IgD-negative memory B cell (primary cell): ENCODE measurements around the gene DGKZ. TPM values are rescaled to one million over a fixed set of nuclear protein-coding genes. Genes with fewer than 3 reads are reported as not detected.

Experiments
- H3K27ac Mint-ChIP-seq, 3 donors: one replicate each; pipeline ENCODE4 v1.8.0; 2020 to 2022; ENCODE audit warnings: mild to moderate bottlenecking in 3 of 3, mixed read lengths in 3 of 3, moderate library complexity in 1 of 3
- H3K27me3 Mint-ChIP-seq: one replicate; pipeline ENCODE4 v1.8.0; 2021; ENCODE audit warnings: mixed read lengths
- H3K36me3 Mint-ChIP-seq: one replicate; pipeline ENCODE4 v1.8.0; 2020; ENCODE audit warnings: mild to moderate bottlenecking, mixed read lengths
- H3K4me1 Mint-ChIP-seq, 3 donors: one replicate each; pipeline ENCODE4 v1.8.0; 2020 to 2022; ENCODE audit warnings: mixed read lengths in 3 of 3, mild to moderate bottlenecking in 1 of 3
- H3K4me3 Mint-ChIP-seq, 4 donors: one replicate each; pipeline ENCODE4 v1.8.0; 2020 to 2022; ENCODE audit warnings: mild to moderate bottlenecking in 4 of 4, mixed read lengths in 4 of 4, moderate library complexity in 3 of 4
- H3K9me3 Mint-ChIP-seq, 3 donors: one replicate each; pipeline ENCODE4 v1.8.0; 2020 to 2021; ENCODE audit warnings: mixed read lengths in 3 of 3, mild to moderate bottlenecking in 1 of 3
- polyA plus RNA-seq: library from polyadenylated mRNA; unstranded; fragments of 300-500 nt; fragmentation: Illumina TruSeq; gene quantifications from one replicate; pipeline ENCODE4 v1.2.3, GENCODE V29; 2021

DGKZ gene
- polyA plus RNA-seq, 1 donor from 2014 or later = 9.0 TPM

DNA sequence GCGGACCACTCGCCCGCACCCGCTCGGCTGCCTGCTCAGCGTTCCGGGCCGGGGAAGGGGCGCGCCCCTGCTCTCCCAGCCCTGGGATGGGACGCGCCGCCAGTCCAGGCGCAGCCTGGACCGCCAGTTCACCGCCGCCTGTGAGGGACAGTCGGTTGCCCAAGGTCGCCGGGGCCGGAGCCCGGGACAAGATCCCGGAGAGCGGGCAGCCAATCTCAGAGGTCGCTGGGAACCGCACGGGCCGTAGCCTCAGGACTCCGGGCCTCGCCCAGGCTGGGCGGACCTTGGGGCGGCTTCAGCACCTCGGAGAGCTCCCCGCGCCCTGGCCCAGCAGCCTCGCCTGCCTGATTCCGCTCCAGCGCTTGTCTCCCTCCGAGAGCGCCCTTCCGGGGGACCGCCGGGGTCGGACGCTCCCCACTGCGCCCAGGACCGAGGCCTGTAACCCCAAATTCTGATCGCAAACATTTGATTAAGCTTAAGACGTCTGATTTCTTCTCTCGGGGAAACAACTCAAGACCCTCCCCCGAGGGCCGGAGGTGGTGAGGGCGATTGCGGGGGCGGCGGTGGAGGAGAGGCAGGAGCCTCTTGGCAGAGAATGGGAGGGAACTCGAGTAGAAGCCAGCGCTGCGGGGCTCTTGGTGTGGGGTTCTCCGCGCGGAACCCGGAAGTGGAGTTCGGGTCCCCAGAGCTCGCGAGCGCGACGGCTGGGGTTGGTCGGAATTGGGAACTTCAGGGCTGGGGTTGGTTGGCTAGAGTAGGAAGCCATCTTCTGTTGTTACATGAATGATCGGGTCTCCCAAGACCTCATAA is 45.4 kb downstream of the DGKZ start:
- H3K4me3 Mint-ChIP-seq = peak overlapping the region; percentile 13 to 74 (median 48)
- peak overlapping the region in 1 of 3 donors; percentile 33 for H3K27ac Mint-ChIP-seq
- H3K27me3 Mint-ChIP-seq = peaks cover 31% of the 10 kb centered on the region
- peaks cover 0 to 13% (median 10%) of the 10 kb centered on the region in 3 donors for H3K4me1 Mint-ChIP-seq
- no peaks in the 10 kb centered on the region for H3K36me3 Mint-ChIP-seq
- no peaks in the 10 kb centered on the region for H3K9me3 Mint-ChIP-seq

DNA sequence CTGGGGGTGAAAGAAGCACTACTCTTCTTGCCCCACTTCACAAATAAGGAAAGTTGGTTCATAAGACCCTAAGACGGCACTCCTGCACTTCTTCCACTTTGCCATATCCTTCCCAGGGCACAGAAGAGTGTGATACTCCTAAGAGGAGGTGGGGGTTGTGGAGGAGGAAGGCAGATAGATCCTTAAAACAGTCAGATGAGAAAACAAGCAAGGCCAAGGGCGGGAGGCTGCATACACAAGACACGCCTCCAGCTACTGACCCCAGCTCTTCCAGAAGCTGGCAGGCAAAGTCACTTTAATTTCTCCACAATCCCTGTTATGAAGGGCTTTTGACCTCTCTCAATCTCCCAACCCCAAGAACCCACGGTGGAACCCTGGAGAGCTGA is 46.0 kb downstream of the DGKZ start:
- Mint-ChIP-seq H3K4me3 (peak overlapping the region in 3 of 4 donors; percentile 39 to 74 (median 58)), H3K9me3 (no peaks in the 10 kb centered on the region), H3K27me3 (peaks cover 30% of the 10 kb centered on the region), H3K27ac (peak overlapping the region in 2 of 3 donors; percentile 33 to 65), H3K36me3 (no peaks in the 10 kb centered on the region), H3K4me1 (peaks cover 0 to 13% (median 10%) of the 10 kb centered on the region in 3 donors)

DNA sequence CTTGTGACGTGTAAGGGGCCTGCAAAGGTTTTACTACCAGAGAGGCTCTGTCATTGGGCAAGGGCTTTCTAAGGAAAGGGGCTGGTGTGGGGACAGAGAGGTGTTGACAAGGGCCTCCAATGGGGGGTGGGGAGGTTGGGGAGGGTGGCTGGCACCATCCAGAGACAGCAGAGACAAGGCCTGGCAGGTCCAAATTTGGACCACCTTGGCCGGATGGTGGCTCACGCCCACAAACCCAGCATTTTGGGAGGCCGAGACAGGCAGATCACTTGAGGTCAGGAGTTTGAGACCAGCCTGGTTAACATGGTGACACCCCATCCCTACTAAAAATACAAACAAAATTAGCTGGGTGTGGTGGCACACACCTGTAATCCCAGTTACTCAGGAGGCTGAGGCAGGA is 46.5 kb downstream of the DGKZ start:
- peaks cover 0 to 11% (median 10%) of the 10 kb centered on the region in 3 donors for H3K4me1 Mint-ChIP-seq
- H3K9me3 Mint-ChIP-seq = no peaks in the 10 kb centered on the region
- H3K36me3 Mint-ChIP-seq = no peaks in the 10 kb centered on the region
- H3K27ac Mint-ChIP-seq = peak overlapping the region in 1 of 3 donors; percentile 65
- peaks cover 25% of the 10 kb centered on the region for H3K27me3 Mint-ChIP-seq
- peak overlapping the region in 1 of 4 donors; percentile 39 for H3K4me3 Mint-ChIP-seq

DNA sequence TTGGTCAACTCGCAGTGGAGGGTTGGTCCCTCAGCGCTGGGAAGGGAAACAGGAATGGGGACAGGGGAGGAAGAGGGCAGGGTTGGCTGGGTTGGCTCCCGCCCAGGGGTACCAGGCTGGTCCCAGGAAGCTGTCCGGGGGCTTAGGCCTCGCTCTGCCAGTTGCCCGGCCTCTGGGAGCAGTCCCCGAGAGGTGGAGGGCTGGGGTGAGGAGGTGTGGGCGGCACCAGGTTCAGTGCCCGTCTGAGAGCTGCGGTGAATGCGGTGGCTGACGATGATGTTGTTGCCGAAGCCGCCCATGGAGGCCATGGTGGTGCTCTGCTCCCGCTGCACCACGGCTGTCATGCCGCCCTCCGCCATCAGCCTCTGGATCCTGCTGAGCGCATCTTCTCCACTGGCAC is 50.3 kb downstream of the DGKZ start:
- no peak overlapping the region for H3K4me3 Mint-ChIP-seq
- H3K27me3 Mint-ChIP-seq = peaks cover 7% of the 10 kb centered on the region
- no peaks in the 10 kb centered on the region for H3K9me3 Mint-ChIP-seq
- H3K36me3 Mint-ChIP-seq = peaks cover 6% of the 10 kb centered on the region
- H3K4me1 Mint-ChIP-seq = peaks cover 0 to 7% (median 5%) of the 10 kb centered on the region in 3 donors
- peak overlapping the region in 1 of 3 donors; percentile 50 for H3K27ac Mint-ChIP-seq

DNA sequence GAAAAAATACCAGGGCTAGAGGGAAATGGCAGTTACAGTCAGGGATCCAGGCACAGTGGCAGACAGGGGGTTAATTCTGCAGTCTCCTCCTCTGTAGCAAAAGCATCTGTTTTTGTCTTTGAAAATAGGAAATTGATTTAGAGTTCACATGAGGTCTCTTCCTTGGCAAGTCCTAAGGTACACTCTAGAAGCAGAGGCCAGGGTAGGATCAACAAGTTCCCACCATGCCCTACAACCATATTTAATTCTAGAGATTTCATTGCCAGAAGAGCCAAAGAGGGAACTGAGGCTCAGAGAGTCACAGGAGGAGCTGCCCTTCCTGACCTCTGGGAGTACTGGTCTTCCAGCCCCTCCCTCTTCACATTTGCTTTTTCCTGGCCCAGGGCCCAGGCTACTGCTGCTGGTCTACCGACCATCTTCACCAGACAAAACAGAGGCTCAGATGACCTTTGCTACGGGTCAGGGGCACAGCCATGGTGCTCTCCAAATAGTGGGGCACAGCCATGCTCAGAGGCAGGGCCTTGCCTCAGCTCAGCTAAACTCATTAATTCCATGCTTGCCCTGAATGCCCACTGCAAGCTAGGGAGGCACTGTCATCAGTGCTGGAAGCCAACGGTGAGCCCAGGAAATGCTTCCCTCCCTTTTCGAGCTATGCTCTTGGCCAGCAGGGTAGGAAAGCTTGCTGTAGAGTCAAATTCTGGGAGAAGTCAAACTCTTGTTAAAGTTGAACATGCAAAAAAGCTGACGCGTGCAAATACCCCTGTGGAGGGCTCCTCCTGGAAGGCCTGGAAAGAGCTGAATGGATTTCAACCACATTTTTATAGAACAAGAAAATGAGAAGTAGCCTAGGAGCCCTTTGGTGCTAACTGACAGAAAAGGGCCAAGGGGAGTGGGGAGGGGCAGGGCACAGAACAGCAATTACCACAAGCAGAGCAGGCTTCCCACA is 56.0 kb downstream of the DGKZ start:
- H3K36me3 Mint-ChIP-seq = peaks cover 26% of the 10 kb centered on the region
- H3K27ac Mint-ChIP-seq = peak overlapping the region in 1 of 3 donors; percentile 67
- no peak overlapping the region for H3K4me3 Mint-ChIP-seq
- H3K9me3 Mint-ChIP-seq = no peaks in the 10 kb centered on the region
- no peaks in the 10 kb centered on the region for H3K4me1 Mint-ChIP-seq
- no peaks in the 10 kb centered on the region for H3K27me3 Mint-ChIP-seq

DNA sequence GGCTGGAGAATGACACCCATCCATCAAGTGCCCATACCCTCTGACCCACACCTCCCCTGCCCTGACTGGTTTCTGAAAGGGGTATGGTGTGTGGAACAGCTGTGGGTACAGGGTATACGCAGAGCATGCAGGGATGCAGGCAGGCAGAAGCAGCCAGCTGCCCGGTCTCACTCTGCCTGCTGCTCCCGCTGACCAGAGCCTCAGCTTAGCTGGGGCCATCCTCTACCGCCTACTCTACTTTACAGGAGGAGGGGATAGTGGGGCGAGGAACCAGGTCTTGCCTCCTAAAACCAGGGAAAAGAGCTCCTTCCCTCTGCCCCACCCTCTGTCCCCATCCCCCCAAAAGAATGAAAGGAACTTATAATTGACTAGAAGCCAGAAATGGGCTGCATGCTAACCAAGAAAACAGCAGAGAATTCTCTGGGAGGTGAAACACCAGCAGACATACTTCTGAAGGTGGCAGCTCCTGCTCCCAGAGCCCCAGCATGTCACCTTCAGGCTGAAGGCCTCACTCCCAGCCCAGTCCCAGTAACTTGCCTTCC is 57.3 kb downstream of the DGKZ start:
- Mint-ChIP-seq H3K36me3 (peaks cover 29% of the 10 kb centered on the region), H3K4me1 (no peaks in the 10 kb centered on the region), H3K9me3 (no peaks in the 10 kb centered on the region), H3K4me3 (no peak overlapping the region), H3K27me3 (no peaks in the 10 kb centered on the region), H3K27ac (no peak overlapping the region)

DNA sequence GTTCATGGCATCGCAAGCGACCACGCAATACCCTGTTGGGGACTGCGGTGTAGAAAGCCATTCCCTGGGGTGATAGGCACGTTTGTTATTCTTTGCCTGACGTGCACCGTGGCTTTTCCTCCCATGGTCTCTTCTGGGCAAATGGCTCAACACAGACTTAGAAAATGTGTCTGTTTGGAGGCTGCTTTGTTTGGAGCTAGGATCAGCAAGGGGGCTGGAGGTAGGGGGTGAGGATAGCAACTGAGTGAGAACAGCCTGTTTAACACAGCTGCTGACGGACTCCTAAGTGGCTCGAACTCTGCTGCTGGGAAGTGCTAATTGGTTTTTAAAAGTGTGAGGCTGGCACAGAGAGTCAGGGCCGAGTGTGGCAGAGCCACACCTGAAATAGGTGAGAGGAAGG is 60.4 kb downstream of the DGKZ start:
- H3K36me3 Mint-ChIP-seq = peaks cover 27% of the 10 kb centered on the region
- H3K27me3 Mint-ChIP-seq = no peaks in the 10 kb centered on the region
- no peaks in the 10 kb centered on the region for H3K4me1 Mint-ChIP-seq
- H3K27ac Mint-ChIP-seq = no peak overlapping the region
- no peak overlapping the region for H3K4me3 Mint-ChIP-seq
- H3K9me3 Mint-ChIP-seq = no peaks in the 10 kb centered on the region

DNA sequence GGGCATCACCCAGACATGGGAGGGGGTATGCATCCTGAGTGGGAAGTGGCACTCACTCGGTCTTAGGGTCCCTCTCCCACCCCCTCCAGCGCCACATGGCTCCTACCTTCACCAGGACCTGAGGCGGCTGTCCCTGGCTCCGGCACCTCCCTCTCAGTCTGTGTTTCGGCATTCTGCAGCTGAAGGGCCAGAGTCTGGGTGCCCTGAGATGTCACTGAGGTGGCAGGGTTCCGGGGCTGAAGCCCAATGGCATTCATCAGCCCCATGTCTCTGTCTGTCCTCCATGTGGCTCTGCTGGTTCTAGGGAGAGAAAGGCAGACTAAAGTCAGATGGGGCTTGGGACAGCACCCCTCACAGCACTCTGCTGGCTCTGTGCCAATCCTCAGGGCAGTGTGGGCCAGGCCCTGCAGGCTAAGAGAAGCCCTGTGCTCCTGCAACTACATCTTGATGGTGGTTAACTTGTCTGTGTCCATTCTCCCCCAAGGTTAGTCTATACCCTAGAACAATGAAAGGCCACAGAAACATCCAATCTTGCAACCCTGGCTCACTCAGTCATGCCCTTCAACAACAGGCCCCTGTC is 61.2 kb downstream of the DGKZ start:
- no peaks in the 10 kb centered on the region for H3K27me3 Mint-ChIP-seq
- H3K4me1 Mint-ChIP-seq = no peaks in the 10 kb centered on the region
- no peaks in the 10 kb centered on the region for H3K9me3 Mint-ChIP-seq
- H3K27ac Mint-ChIP-seq = no peak overlapping the region
- peaks cover 22% of the 10 kb centered on the region for H3K36me3 Mint-ChIP-seq
- H3K4me3 Mint-ChIP-seq = no peak overlapping the region

DNA sequence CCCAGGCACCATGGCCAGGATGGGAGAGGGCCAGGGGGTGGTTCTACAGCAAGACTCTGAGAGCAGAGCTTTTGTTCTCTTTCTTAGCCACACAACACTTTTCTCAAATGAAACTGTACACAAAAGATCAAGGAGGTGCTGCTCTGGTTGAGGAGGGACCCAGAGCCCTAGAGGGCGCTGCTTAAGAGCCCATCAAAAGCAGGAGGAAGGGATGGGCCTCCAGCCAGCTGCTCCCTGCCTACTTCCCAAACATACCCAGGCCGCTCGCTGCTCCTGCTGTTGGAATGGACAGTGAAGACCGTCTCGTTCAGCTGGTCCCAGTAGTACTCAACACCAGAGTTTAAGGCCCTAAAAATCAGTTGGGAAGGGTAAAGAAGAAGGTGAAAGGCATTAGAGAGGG is 62.8 kb downstream of the DGKZ start:
- Mint-ChIP-seq H3K9me3 (no peaks in the 10 kb centered on the region), H3K27ac (no peak overlapping the region), H3K36me3 (peaks cover 20% of the 10 kb centered on the region), H3K4me3 (no peak overlapping the region), H3K4me1 (no peaks in the 10 kb centered on the region), H3K27me3 (no peaks in the 10 kb centered on the region)

DNA sequence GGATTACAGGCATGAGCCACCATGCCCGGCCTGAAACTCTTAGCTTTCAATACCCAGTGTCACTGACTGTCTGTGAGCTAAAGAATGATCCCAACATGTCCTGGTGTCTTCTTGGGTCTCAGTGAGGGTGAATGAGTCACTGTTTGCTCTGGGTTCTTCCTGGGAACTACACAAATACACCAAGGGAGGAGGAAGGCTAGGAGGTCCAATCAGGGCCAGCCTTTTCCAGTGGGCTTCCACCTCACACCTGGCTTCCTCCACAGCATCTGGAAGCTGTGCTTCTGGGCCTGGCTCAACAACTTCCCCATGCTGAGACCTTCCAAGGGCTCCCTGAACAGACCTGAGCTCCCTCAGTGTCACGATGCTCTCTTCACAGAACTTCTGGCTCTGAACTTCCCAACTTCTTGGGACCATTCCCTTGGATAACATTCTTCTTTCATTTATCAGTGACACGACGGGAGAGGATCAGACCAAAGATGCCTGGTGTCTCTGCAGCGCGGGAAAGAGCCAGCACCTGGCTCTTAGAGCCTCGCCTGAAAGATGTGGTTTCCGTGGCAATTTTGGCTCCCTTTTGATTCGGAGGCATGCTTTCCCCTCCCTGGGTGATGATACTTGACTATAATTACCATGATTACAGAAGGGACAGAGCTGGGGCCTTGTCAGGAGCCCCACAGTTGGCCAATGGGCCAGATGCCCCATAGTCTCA is 66.7 kb downstream of the DGKZ start:
- Mint-ChIP-seq H3K4me1 (no peaks in the 10 kb centered on the region), H3K27ac (no peak overlapping the region), H3K36me3 (peaks cover 15% of the 10 kb centered on the region), H3K4me3 (no peak overlapping the region), H3K9me3 (no peaks in the 10 kb centered on the region), H3K27me3 (no peaks in the 10 kb centered on the region)

DNA sequence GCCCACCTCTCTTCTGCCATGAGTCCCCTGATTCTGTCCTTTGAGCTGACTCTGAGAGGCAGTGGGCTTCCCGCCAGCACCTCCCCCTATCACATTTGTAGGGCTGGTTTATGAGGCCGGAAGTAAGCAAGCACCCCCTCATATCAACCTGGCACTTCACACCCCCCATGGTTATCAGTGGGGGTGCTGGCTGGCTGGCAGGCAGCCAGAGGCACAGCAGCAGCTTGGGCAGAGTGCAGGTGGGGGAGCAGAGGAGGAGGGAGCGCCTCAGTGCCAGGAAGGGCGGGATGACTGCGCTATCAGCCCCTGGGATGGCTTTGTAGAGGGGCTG is 67.2 kb downstream of the DGKZ start:
- H3K27me3 Mint-ChIP-seq = no peaks in the 10 kb centered on the region
- peaks cover 15% of the 10 kb centered on the region for H3K36me3 Mint-ChIP-seq
- peak overlapping the region in 1 of 3 donors; percentile 10 for H3K27ac Mint-ChIP-seq
- H3K9me3 Mint-ChIP-seq = no peaks in the 10 kb centered on the region
- H3K4me3 Mint-ChIP-seq = no peak overlapping the region
- no peaks in the 10 kb centered on the region for H3K4me1 Mint-ChIP-seq

DNA sequence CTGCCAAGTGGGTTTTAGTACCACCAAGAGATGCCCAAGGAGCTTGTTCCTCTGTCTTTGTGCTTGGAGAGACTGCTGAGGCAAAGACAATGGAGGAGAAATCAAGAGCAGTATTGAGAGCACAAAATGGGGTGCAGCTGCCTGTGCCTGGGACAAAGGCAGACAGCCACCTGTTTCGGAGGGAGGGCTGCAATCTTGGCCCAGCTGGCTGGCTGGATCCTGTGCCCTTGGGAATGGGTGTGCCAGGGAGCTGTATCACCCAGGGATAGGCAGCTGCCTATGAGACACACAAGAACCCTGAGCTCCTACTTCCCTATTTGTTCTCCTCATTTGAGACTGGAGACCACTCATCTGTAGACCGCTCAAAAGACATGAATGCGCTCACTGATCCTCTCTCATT is 67.6 kb downstream of the DGKZ start:
- Mint-ChIP-seq H3K27me3 (no peaks in the 10 kb centered on the region), H3K27ac (no peak overlapping the region), H3K4me3 (no peak overlapping the region), H3K9me3 (no peaks in the 10 kb centered on the region), H3K36me3 (peaks cover 14% of the 10 kb centered on the region), H3K4me1 (no peaks in the 10 kb centered on the region)

DNA sequence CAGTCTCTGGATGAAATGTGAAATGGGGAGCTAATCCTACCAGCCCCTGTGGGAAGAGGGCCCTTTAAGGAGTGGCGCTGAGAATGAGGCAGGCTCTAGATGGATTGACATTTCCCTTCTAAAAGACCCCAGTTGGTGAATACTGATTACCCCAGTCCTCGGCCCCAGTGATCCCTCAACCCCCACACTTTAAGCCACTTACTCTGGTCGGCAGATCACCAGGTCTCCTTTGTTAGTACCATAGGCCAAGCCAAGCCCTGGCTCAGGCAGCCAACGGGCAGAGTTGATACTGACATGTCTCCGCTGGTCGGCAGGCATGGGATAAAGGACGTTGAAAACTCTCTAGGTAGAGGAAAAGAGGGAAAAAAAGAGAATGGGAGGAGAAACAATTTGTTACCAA is 70.4 kb downstream of the DGKZ start:
- H3K36me3 Mint-ChIP-seq = peaks cover 12% of the 10 kb centered on the region
- no peaks in the 10 kb centered on the region for H3K27me3 Mint-ChIP-seq

DNA sequence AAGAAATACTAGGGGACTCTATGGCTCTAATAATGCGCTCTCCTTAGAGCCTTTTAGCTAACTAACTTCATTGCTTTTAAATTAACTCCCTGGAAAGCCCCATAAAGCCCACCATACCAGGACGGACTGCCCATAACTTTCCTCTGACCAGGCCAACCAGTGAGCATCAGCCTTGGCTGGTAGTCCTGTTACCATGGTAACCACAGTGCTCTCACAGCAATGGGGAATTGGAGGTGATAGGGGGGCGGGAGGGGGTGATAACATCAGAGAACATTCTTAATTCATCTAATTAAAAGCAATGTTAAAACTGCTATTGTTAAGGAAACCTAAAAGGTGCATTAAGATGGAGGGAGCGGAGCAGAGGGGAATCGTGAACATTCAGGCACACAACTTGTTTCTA is 71.5 kb downstream of the DGKZ start:
- Mint-ChIP-seq H3K27me3 (no peaks in the 10 kb centered on the region), H3K4me1 (no peaks in the 10 kb centered on the region), H3K36me3 (peaks cover 12% of the 10 kb centered on the region), H3K9me3 (no peaks in the 10 kb centered on the region), H3K4me3 (no peak overlapping the region), H3K27ac (no peak overlapping the region)

More for the DNA sequence above, 70.4 kb downstream of the DGKZ start:
- no peak overlapping the region for H3K4me3 Mint-ChIP-seq
- no peak overlapping the region for H3K27ac Mint-ChIP-seq
- no peaks in the 10 kb centered on the region for H3K4me1 Mint-ChIP-seq
- H3K9me3 Mint-ChIP-seq = no peaks in the 10 kb centered on the region
